ENCODE results near the gene PCSK9. TPM values are rescaled to one million over a fixed set of nuclear protein-coding genes. Genes with fewer than 3 reads are reported as not detected.
A peak's percentile ranks its signal among the peaks of the same experiment; 100 is the strongest.

PCSK9 gene
- total RNA-seq, 3 donors from 2014 or later: 0.15 to 0.16 TPM; not detected in 1

DNA sequence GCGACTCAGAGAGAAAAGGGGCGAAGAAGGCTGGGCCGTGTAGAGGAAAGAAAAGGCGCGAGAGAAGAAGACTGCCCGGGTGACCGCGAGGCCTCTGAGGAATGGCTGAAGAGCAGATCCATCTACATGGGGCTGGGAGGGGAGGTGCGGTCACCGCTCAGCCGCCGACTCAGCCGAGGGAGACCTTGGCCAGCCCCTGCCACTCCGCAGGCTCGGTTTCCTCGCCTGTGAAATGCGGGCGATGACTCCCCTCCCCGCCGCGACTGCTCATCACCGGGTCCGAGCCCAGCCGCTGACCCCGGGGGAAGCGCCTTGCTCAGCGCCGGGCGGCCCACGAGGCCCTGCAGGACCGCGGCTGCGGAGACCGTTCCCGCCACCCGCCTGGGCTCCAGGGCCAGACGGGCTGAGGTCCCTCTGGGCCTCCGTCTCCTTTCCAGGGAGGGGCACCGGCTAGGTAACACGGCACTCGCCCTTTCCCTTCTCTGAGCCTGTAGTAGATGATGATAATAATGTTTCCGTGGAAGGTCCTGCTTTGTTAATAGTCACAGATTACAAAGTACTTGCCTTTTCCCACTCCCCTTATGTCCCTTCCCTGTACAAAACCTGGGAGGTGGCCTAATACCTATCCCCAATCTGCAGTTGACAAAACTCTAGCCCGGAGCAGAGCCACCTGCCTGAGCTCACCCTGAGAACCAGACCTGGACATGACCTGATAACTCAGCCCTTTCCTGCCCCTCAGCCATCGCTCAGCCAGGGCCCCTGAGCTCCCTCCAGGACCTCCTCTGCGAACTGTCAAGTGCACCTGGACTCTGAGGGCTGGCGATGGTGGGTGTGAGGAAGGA, 42.3 kb upstream of the PCSK9 start:
- H3K9me3 ChIP-seq: no peaks in the 10 kb centered on the region
- no peak for DNase-seq (ENCODE audit: low spot score in 2 of 2)
- no peaks in the 10 kb centered on the region for H3K4me1 ChIP-seq
- H3K4me3 ChIP-seq: peak overlapping the region in 2 of 3 donors; percentile 15 to 47
- no peak overlapping the region for H3K27ac ChIP-seq
- TF ChIP-seq, protein P1, sequence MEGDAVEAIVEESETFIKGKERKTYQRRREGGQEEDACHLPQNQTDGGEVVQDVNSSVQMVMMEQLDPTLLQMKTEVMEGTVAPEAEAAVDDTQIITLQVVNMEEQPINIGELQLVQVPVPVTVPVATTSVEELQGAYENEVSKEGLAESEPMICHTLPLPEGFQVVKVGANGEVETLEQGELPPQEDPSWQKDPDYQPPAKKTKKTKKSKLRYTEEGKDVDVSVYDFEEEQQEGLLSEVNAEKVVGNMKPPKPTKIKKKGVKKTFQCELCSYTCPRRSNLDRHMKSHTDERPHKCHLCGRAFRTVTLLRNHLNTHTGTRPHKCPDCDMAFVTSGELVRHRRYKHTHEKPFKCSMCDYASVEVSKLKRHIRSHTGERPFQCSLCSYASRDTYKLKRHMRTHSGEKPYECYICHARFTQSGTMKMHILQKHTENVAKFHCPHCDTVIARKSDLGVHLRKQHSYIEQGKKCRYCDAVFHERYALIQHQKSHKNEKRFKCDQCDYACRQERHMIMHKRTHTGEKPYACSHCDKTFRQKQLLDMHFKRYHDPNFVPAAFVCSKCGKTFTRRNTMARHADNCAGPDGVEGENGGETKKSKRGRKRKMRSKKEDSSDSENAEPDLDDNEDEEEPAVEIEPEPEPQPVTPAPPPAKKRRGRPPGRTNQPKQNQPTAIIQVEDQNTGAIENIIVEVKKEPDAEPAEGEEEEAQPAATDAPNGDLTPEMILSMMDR (IDR thresholded peaks at IDR 0.05): no peak
- TF ChIP-seq POLR2AphosphoS5 (IDR thresholded peaks at IDR 0.05) (no peak), POLR2A (IDR thresholded peaks at IDR 0.05) (no peak)
- intact Hi-C loops (cut with DNase I; ENCODE audit: low total_unique reads): no loop called here
- peaks cover 0 to 14% of the 10 kb centered on the region in 2 donors for H3K27me3 ChIP-seq
- no peaks in the 10 kb centered on the region for H3K36me3 ChIP-seq

DNA sequence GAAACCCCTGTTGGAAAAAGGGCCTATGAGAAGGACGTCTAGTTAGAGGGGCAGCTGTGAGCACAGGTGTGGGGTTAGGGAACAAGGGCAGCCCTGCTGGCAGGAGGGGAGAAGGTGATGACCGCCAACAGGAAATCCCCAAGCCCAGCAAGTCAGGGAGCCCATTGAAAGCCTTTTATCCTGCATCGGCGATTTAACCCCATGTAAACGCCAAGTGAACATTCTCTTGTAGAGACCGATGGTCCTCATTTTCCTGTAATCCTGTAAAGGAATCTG, 41.7 kb upstream of the PCSK9 start:
- no peaks in the 10 kb centered on the region for H3K9me3 ChIP-seq
- no peaks in the 10 kb centered on the region for H3K4me1 ChIP-seq
- H3K27ac ChIP-seq: no peak overlapping the region
- H3K4me3 ChIP-seq: no peak overlapping the region
- H3K27me3 ChIP-seq: peaks cover 0 to 14% of the 10 kb centered on the region in 2 donors
- no peaks in the 10 kb centered on the region for H3K36me3 ChIP-seq
- DNase-seq (ENCODE audit: low spot score in 2 of 2): no peak
- TF ChIP-seq POLR2AphosphoS5 (IDR thresholded peaks at IDR 0.05) (no peak), POLR2A (IDR thresholded peaks at IDR 0.05) (no peak)
- TF ChIP-seq, protein P1 (IDR thresholded peaks at IDR 0.05): no peak
- intact Hi-C loops (cut with DNase I; ENCODE audit: low total_unique reads): no loop called here

DNA sequence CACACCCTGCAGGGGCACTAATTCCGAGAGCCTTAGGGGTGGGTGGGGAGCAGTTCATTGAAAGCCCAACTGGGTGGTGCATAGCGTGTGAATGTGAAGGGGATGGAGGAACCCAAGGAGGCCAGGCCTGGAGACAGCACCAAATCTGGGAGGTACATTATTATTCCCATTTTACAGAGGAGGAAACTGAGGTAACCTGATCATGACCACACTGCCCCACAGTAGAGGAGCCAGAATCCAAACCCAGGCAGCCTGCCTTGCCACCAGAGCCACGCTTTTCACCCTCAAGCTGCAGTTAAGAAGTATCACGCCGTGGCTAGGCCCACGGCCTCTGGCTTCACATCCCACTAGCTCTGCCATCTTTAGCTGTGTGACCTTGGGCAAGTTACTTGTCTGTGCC, 41.2 kb upstream of the PCSK9 start:
- no peaks in the 10 kb centered on the region for H3K4me1 ChIP-seq
- peaks cover 0 to 14% of the 10 kb centered on the region in 2 donors for H3K27me3 ChIP-seq
- intact Hi-C loops (cut with DNase I; ENCODE audit: low total_unique reads): no loop called here
- TF ChIP-seq, protein P1 (IDR thresholded peaks at IDR 0.05): no peak
- TF ChIP-seq POLR2A (IDR thresholded peaks at IDR 0.05): no peak
- no peak for TF ChIP-seq POLR2AphosphoS5 (IDR thresholded peaks at IDR 0.05)
- H3K27ac ChIP-seq: no peak overlapping the region
- no peaks in the 10 kb centered on the region for H3K36me3 ChIP-seq
- DNase-seq (ENCODE audit: low spot score in 2 of 2): no peak
- no peaks in the 10 kb centered on the region for H3K9me3 ChIP-seq
- no peak overlapping the region for H3K4me3 ChIP-seq

DNA sequence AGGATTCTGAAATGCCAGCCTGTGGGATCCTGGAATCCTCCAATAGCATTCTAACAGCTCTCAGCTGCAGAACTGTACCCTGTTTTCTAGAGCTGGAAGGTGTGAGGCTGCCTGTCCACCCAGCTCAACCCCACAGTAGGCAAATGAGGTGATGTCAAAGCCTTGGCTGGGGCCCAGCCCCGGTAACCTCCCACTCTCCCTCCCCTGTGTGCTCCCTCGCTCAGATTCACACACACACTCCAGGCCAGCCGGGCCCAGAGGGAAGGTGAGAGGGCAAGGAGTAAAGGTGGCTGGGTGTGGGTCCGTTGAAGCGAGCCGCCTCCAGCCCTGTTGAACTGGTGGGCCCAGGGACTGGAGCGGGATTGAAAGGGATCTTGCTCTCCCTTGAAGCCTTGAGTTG, 40.7 kb upstream of the PCSK9 start, which contains the start of gene BSND:
TSS of gene BSND (plus strand) at position 257 of the 400 bp plus-strand sequence. CDS start 254 bp downstream, outside the sequence.
- Histone ChIP-seq H3K9me3 (no peaks in the 10 kb centered on the region), H3K4me1 (no peaks in the 10 kb centered on the region), H3K36me3 (no peaks in the 10 kb centered on the region), H3K27ac (no peak within 1 kb of the TSS), H3K4me3 (no peak within 1 kb of the TSS), H3K27me3 (peaks cover 0 to 14% of the 10 kb centered on the region in 2 donors)
- no peak for DNase-seq (ENCODE audit: low spot score in 2 of 2)
- TF ChIP-seq, protein P1 (IDR thresholded peaks at IDR 0.05): no peak
- intact Hi-C loops (cut with DNase I; ENCODE audit: low total_unique reads): no loop called here
